Activated CD8-positive, alpha-beta memory T cell treated with anti-CD3 and anti-CD28 coated beads for 36 hours (primary cell): ENCODE measurements around the gene SMYD3. TPM values are rescaled to one million over a fixed set of nuclear protein-coding genes. Genes with fewer than 3 reads are reported as not detected.

Experiments
- CTCF ChIA-PET: fragments of 350-600 bp; sonication (Branson Sonifier 250); formaldehyde crosslinking; loops from one replicate; lab custom pipeline; 2021; ENCODE audit warnings: antibody characterized with exemption; lab: Charles Lee
- POLR2A ChIA-PET: fragments of 350-600 bp; sonication (Branson Sonifier 250); formaldehyde crosslinking; loops from one replicate; lab custom pipeline; 2021; ENCODE audit warnings: antibody characterized with exemption; lab: Charles Lee
- total RNA-seq, 2 experiments: library from RNA; stranded (reverse); gene quantifications; one replicate each; pipeline ENCODE4 v1.2.3, GENCODE V29; 2021

SMYD3 gene
- total RNA-seq, 2 experiments from 2014 or later = 17.6 to 20.5 TPM

DNA sequence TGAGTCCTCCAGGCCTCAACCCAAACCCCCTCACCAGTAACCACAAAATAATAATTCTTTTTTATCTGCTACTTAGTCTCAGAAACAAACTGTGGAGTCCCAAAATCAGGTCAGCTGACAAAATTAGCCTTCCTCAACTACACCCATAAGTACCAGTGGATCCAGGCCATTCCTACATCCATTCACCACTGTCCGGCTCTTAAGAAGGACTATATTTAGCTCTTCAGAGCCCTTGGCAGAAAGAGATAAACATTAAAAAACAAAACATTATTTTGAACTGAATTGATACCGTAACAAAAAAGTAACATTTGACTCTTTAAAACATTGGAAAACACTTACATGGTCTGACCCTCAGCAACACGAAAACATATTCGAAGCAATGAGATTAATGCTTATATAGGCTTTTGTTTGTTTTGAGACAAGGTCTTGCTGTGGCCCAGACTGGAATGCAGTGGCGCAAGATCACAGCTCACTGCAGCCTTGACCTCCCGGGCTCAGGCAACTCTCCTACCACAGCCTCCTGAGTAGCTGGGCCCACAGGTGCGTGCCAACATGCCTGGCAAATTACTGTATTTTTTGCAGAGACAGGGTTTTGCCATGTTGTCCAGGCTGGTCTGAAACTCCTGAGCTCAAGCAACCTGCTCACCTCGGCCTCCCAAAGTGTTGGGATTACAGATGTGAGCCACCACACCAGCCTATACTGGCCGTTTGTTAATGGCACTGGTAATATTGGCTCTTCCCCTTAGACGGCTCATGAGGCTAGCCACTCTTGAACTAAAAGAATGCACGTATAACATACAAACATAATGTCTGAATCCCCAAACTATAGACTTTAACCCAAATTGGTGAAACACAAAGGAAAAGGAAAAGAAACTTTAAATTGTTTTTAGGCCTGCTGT is 330.7 kb downstream of the SMYD3 start:
- ChIA-PET CTCF (no interaction called here), POLR2A (no interaction called here)

GRCh38 chr1:246170574-246171261 is 336.4 kb downstream of the SMYD3 start:
- ChIA-PET POLR2A (no interaction called here), CTCF (no interaction called here)

GRCh38 chr1:246169486-246169885 is 337.6 kb downstream of the SMYD3 start:
- ChIA-PET POLR2A (no interaction called here), CTCF (no interaction called here)

GRCh38 chr1:246169019-246169418 is 338.1 kb downstream of the SMYD3 start:
- ChIA-PET CTCF (no interaction called here), POLR2A (no interaction called here)

DNA sequence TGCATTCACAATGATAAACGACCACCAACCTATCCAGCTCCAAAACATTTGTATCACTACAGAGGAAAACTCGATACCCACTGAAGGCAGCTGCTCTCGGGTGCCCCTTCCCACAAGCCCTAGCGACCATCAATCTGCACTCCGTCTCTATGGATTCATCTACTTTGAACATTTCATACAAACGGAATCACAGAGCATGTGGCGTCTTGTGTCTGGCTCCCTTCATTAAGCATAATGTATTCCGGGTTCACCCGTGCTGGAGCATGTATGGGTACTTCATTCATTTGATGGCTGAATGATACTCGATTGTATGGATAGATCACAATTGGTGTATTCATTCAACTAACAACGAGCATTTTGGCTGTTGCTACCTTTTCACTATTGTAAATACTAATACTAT is 340.2 kb downstream of the SMYD3 start:
- ChIA-PET POLR2A (no interaction called here), CTCF (no interaction called here)

DNA sequence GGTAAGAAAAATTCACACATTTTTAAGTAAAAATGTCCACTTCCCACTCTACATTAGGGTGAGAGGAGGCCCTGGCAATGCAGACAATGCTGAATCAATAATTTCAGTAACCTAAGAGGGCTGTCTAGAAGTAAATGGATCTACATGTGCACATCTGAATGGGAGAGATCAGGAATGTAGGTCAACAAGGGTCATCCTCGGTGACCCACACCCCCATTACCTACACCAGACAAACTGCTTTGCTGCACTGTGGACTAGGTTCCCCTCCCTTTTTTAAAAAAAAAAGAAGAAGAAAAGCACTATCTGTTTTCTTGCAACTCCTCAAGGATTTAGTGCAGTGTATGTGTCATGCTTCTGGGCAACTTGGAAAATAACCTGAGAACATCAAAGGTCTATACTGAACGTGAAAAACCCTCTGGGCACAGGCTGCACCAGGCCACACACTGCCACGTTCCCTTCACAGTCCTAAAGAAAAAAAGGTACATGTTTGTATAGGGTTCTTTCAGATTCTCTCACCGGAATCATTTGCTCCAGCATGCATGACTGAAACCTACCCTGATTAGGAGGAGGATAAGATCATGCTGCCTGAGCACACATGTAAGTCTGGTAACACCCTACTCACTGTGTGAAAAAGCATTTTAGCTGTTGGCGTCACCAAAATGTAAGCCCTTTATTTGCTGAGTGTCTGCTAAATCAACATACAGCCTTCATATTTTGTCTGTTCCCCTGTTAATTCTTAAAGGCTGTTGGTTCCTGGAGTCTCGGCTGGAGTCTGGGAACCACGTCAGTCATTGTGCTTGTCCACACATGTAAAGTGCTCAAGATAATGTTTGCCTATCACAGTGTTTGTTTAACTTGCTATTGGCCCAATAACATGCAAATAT is 341.0 kb downstream of the SMYD3 start:
- POLR2A ChIA-PET = no interaction called here

DNA sequence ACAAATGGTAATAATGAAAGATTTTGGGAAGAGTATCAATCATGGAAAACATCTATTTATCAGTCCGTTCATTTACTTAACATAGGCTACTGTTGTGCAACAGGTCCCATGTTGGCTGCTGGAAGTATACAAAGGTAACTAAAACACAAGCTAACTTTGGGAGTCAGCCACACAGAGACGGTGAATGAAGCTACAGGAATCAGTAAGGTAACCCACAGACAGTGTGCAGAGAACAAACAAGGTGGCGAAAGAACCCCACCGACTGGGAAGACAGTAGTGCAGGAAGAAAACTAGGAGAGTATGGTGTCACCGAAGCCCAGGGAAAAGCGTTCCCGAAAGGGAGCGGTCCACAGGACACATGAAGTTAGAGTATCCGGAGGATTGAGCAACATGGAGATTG is 342.3 kb downstream of the SMYD3 start:
- CTCF ChIA-PET = no interaction called here
- POLR2A ChIA-PET = no interaction called here

More for the DNA sequence above, 341.0 kb downstream of the SMYD3 start:
- CTCF ChIA-PET = no interaction called here

DNA sequence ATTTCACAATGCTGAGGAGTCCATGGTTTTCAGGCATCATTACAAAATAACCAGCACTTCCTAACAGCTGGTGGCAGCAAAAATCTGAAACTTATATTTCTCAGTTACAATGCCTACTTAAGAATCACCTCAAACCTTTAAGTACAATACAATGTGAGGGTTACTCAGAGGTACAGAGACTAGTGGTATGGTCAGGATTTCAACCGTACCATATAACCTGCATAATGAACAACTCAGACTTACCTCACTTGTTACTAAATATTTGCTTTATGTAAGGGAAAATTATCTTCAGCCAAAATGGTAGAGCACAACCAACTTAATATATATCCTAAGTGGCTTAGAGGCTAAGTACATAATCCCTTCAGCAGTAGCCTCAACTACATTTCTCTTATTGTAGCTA is 344.5 kb downstream of the SMYD3 start:
- POLR2A ChIA-PET = no interaction called here
- CTCF ChIA-PET = no interaction called here

- POLR2A ChIA-PET = no interaction called here
- CTCF ChIA-PET = no interaction called here
Measured at GRCh38 chr1:246161626-246162025, 345.5 kb downstream of the SMYD3 start.

DNA sequence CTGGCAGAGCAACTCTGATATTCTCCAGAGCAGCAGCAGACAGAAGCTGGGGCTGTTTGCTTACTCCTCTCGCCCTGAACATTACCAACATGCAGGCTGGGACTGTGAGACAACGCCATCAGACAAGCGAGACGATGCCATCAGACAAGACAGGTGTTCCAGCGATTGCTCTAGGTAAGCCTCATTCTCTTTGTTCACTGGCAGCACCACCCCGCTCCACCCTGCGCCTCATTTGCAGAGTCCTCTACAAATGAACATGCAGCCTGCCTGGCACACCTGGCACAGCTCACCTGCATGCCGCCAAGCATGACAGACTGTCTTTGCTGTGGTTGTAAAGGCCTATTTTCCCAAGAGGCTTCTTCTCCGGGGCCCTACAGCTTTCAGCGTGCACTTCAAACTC is 346.2 kb downstream of the SMYD3 start:
- POLR2A ChIA-PET = no interaction called here
- CTCF ChIA-PET = no interaction called here

- POLR2A ChIA-PET = no interaction called here
- CTCF ChIA-PET = no interaction called here
Measured at GRCh38 chr1:246160374-246160773, 346.7 kb downstream of the SMYD3 start.

DNA sequence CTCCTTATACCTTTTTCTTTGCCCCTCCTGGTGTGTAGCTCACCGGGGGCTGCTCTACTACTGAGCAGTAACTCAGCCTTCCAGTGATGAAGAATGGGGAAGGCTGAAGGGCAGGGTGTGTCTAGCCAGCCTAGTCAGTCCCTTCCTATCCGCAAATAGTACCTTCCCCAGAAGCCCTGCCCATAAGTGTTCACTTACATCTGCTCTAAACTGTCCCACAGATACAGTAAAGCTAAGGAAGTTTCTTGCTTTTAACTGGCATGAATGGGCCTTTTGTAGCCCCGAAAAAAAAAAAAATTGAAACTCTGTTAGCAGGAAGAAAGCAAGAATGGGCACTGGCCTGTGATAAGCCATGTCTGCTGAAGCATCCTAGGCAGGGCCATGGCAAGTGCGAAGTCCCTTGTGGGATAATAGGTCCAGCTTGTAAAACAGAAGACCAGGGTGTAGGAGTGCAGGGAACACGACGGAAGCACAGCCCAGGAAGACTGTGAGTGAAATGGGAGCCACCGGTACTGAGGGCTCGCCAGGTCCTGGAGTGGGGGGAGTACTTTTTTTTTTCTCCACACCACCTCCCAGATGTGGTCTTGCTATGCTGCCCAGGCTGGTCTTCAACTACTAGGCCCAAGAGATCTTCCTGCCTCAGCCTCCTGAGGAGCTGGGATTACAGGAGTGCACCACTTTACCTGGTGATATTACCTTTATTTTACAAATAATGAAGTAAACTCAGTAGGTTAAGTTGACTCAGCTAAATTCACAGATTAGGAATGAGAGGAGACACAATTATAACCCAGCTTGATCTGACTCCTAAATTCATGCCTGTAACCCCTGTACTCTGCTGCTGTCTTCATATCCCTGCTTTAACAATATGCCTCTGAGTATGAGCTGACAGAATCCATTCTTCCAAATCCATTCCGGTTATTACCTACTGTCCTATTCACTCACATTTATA is 347.5 kb downstream of the SMYD3 start:
- CTCF ChIA-PET = no interaction called here
- POLR2A ChIA-PET = no interaction called here

- ChIA-PET CTCF (no interaction called here), POLR2A (no interaction called here)
Measured at GRCh38 chr1:246158131-246158530, 348.9 kb downstream of the SMYD3 start.

DNA sequence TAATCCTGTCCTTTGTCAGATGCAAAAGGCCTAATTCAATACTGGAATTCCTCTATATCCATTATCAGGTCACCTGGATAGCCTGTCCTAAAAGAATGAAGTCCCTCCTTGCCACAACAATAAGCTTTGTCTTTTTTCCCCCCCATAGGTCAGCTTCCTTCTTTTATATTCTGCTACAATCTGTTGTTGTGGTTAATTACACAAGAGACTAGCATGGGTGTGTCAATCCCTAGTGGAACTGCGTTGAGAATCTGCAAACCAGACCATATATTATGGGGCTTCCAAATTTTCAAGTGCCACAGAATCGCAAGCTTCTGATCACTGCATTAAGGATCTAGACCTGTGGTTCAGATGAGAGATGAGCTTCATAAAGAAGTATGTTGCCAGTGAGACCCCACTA is 349.6 kb downstream of the SMYD3 start:
- POLR2A ChIA-PET = no interaction called here
- CTCF ChIA-PET = no interaction called here

DNA sequence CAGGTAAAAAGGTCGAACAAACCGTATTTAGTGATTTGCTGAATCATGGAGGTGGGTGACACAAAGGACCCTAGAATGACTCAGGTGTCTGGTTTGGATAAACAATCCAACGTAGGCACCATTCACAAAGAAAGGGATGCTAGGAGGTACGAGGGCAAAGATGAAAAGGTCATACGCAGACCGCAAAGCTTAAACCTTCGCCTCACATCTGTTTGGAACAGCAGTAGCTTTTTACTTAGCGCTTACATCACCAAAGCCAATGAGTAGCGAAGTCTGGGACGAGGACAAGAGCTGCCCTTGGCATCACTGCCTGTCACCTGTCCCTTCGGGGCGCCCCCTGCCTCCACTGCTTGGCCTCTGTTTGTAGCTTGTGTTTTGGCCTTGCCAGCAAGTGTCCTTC is 350.2 kb downstream of the SMYD3 start:
- ChIA-PET CTCF (no interaction called here), POLR2A (no interaction called here)

DNA sequence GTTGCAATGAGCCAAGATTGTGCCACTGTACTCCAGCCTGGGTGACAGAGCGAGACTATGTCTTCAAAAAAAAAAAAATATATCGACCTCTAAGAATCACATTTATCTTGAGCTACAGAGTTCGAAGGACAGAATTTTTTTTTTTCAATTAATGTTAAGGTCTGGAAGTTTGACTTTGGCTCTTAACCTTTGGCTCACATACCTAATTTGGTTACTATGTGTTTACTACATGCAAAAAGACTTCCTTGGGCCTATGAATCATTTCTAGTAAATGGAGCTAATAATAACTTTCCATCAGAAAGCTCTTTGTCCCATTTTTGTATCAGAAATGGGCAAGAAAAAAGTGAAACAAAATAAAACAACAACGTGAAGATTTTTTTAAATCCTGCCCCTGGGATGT is 351.2 kb downstream of the SMYD3 start:
- ChIA-PET CTCF (interaction anchor here (0.7 kb wide), 1 partner anchor 98 kb away, joined by 4 read pairs; no protein-coding TSS in a partner anchor), POLR2A (no interaction called here)

DNA sequence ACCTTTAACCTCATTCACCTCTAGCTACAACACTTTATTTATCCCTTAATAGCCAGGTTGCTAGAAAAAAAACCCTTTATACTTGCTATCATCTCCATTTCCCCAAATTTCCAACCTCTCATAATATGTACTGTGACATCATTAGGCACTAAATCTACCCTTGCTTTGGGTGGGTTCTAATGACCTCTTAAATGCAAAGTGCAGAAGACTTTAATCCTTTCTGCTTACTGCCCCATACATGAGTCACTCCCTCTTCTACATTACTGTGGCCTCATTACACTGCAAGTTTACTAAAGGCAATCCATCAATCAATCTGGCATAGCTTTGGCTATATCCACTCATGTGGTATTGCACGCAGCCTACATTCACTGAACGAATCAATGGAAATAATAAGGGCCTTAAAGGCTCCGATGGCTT is 353.3 kb downstream of the SMYD3 start:
- ChIA-PET CTCF (no interaction called here), POLR2A (no interaction called here)

- ChIA-PET POLR2A (no interaction called here), CTCF (no interaction called here)
Measured at GRCh38 chr1:246152986-246153431, 354.1 kb downstream of the SMYD3 start.
